GM19193 (cell line): Measurements from ENCODE around the gene MRPS18B.
A peak's percentile ranks its signal among the peaks of the same experiment; 100 is the strongest.

Experiments used
- POLR2A ChIP-seq: IDR thresholded peaks from 4 replicates; pipeline ENCODE4 v1.6.1; 2011; ENCODE audit not compliant: insufficient read depth, insufficient read length; ENCODE audit errors: extremely low read depth

The MRPS18B gene

GRCh38 chr6:30615219-30615957 lies 2.3 kb upstream of the MRPS18B start:
- peak; percentile 89 for TF ChIP-seq POLR2A

GRCh38 chr6:30615958-30616810 lies 1.5 kb upstream of the MRPS18B start:
- no peak for TF ChIP-seq POLR2A

GRCh38 chr6:30616811-30617564 lies 652 bp upstream of the MRPS18B start, which contains the start of gene PPP1R10:
Gene PPP1R10 (minus strand): TSS chr6:30617243. CDS start chr6:30609944, 7,299 bp downstream.
- TF ChIP-seq POLR2A, result peak; percentile 100

GRCh38 chr6:30618270-30618797 lies 694 bp downstream of the MRPS18B start:
- no peak for TF ChIP-seq POLR2A

- no peak for TF ChIP-seq POLR2A
Observed at GRCh38 chr6:30619561-30619960, 1.9 kb downstream of the MRPS18B start.

- TF ChIP-seq POLR2A, result no peak
Observed at GRCh38 chr6:30625511-30625910, 7.9 kb downstream of the MRPS18B start.

GRCh38 chr6:30626484-30627366 lies 9.1 kb downstream of the MRPS18B start, which contains the start of gene ATAT1:
Gene ATAT1 (plus strand): TSS chr6:30626874.
- peak; percentile 79 for TF ChIP-seq POLR2A

GRCh38 chr6:30635834-30636233 lies 18.2 kb downstream of the MRPS18B start:
- TF ChIP-seq POLR2A, result no peak

GRCh38 chr6:30640481-30640880 lies 22.8 kb downstream of the MRPS18B start:
- TF ChIP-seq POLR2A, result no peak

- TF ChIP-seq POLR2A, result no peak
Observed at GRCh38 chr6:30641048-30641447, 23.4 kb downstream of the MRPS18B start.

GRCh38 chr6:30643656-30644055 lies 26.0 kb downstream of the MRPS18B start:
- no peak for TF ChIP-seq POLR2A

- TF ChIP-seq POLR2A, result no peak
Observed at GRCh38 chr6:30644769-30645168, 27.1 kb downstream of the MRPS18B start.

- TF ChIP-seq POLR2A, result no peak
Observed at GRCh38 chr6:30645989-30646388, 28.3 kb downstream of the MRPS18B start.
